A549 (cell line): ENCODE results near the gene PMEL. TPM values are rescaled to one million over a fixed set of nuclear protein-coding genes. Genes with fewer than 3 reads are reported as not detected.
A peak's percentile ranks its signal among the peaks of the same experiment; 100 is the strongest.
"Not testable (repeated sequence)": the region's sequence is repeated elsewhere in the genome, so short reads cannot be mapped to it uniquely, and the experiment has no call there.

Experiments
- ATAC-seq, 2 experiments: fragments of 200-7000 bp in 1 of 2; fragments of >200 bp in 1 of 2; cut with Nextera tagmentation in 1 of 2; cut with Tn5 transposase in 1 of 2; 3 replicates each; pipeline versions ENCODE4 v1.8.0 to v1.9.1; 2018 to 2020; ENCODE audit warnings: mild to moderate bottlenecking in 1 of 2, moderate library complexity in 1 of 2
- CTCF ChIA-PET: fragments of 300-600 bp; sonication (Branson Sonifier 250); formaldehyde crosslinking; extraction: SDS; loops from one replicate; lab custom pipeline; 2021; ENCODE audit warnings: antibody characterized with exemption, inconsistent platforms; lab: Yijun Ruan, JAX
- POLR2A ChIA-PET: fragments of 350-600 bp; formaldehyde crosslinking; extraction: SDS; loops from one replicate; lab custom pipeline; 2021; ENCODE audit warnings: antibody characterized with exemption, inconsistent platforms; lab: Yijun Ruan, JAX
- DNase-seq, 2 experiments: peaks; one replicate each; pipeline versions ENCODE4 v3.0.0 to v3.0.0-alpha.2; 2011 to 2016; ENCODE audit warnings: low read depth in 1 of 2, low spot score in 1 of 2
- FAIRE-seq: peaks from 2 replicates; lab custom pipeline; 2011; peaks lifted over from hg19 to GRCh38; lab: Jason Lieb, UNC
- H3K27ac ChIP-seq, 2 experiments: fragments of >200 bp; sonication (Bioruptor Twin); formaldehyde crosslinking; 3 replicates each; pipeline ENCODE4 v1.5.1; 2016 to 2017
- H3K4me1 ChIP-seq: fragments of >200 bp; sonication (Bioruptor Twin); formaldehyde crosslinking; 3 replicates; pipeline ENCODE4 v1.6.1; 2016
- H3K4me2 ChIP-seq: fragments of >200 bp; sonication (Bioruptor Twin); formaldehyde crosslinking; 3 replicates; pipeline ENCODE4 v1.6.1; 2016
- H3K4me3 ChIP-seq: fragments of >200 bp; sonication (Bioruptor Twin); formaldehyde crosslinking; 3 replicates; pipeline ENCODE4 v1.5.1; 2016
- H3K9me3 ChIP-seq: fragments of >200 bp; sonication (Bioruptor Twin); formaldehyde crosslinking; 3 replicates; pipeline ENCODE4 v1.6.1; 2016
- BCL3 ChIP-seq: fragments of >200 bp; sonication (Bioruptor Twin); formaldehyde crosslinking; IDR thresholded peaks from 3 replicates; pipeline ENCODE4 v1.6.1; 2016
- CEBPB ChIP-seq, 2 experiments: fragments of >200 bp in 1 of 2; sonication (Bioruptor Twin) in 1 of 2; formaldehyde crosslinking in 1 of 2; IDR thresholded peaks; 2 replicates each; pipeline ENCODE4 v1.6.1; 2012 to 2016
- CHD2 ChIP-seq: fragments of 150-350 bp; IDR thresholded peaks from 2 replicates; pipeline ENCODE4 v1.6.1; 2014; ENCODE audit warnings: low read length; ENCODE audit not compliant: partially characterized antibody
- CHD4 ChIP-seq: fragments of 200-600 bp; sonication (generic); IDR thresholded peaks from 2 replicates; pipeline ENCODE4 v1.6.1; 2016; ENCODE audit warnings: antibody characterized with exemption, mild to moderate bottlenecking, borderline replicate concordance
- E2F6 ChIP-seq: IDR thresholded peaks from 2 replicates; pipeline ENCODE4 v1.6.1; 2012; ENCODE audit warnings: low read depth, borderline replicate concordance
- EHMT2 ChIP-seq: fragments of 200-600 bp; sonication (generic); IDR thresholded peaks from 2 replicates; pipeline ENCODE4 v1.6.1; 2016; ENCODE audit warnings: antibody characterized with exemption, low read depth, mild to moderate bottlenecking, moderate library complexity
- FOSL2 ChIP-seq, 2 experiments: fragments of 450-650 bp in 1 of 2; fragments of >200 bp in 1 of 2; sonication (Bioruptor Twin) in 1 of 2; formaldehyde crosslinking; IDR thresholded peaks; 2 replicates each; pipeline versions ENCODE4 v1.5.0 to v1.6.1; 2016 to 2020; ENCODE audit warnings: mild to moderate bottlenecking in 1 of 2, moderate library complexity in 1 of 2
- GATA3 ChIP-seq: IDR thresholded peaks from 2 replicates; pipeline ENCODE4 v1.6.1; 2012; ENCODE audit warnings: borderline replicate concordance
- HOXA7 ChIP-seq: fragments of 250-450 bp; sonication (Bioruptor Pico); IDR thresholded peaks from 2 replicates; pipeline ENCODE4 v1.5.0; 2020; ENCODE audit warnings: mild to moderate bottlenecking, moderate library complexity
- JUN ChIP-seq, 2 experiments: fragments of >200 bp; sonication (Bioruptor Twin); formaldehyde crosslinking; IDR thresholded peaks; 2 replicates in 1 of 2; 3 replicates in 1 of 2; pipeline ENCODE4 v1.6.1; 2016 to 2017
- MAFK ChIP-seq: fragments of 450-650 bp; IDR thresholded peaks from 2 replicates; pipeline ENCODE4 v1.6.1; 2014; ENCODE audit not compliant: partially characterized antibody
- MAX ChIP-seq: IDR thresholded peaks from 2 replicates; pipeline ENCODE4 v1.6.1; 2012
- MAZ ChIP-seq: fragments of 150-350 bp; IDR thresholded peaks from 2 replicates; pipeline ENCODE4 v1.6.1; 2014; ENCODE audit warnings: antibody characterized with exemption, low read depth, low read length, borderline replicate concordance
- MYC ChIP-seq: IDR thresholded peaks from 2 replicates; pipeline ENCODE4 v1.6.1; 2012; ENCODE audit warnings: mild to moderate bottlenecking, inconsistent platforms, low read length, improper control_type of control experiment, borderline replicate concordance
- NFE2L2 ChIP-seq: fragments of 150-350 bp; conservative IDR thresholded peaks from 2 replicates; pipeline ENCODE4 v1.6.1; 2014; ENCODE audit warnings: low read length
- PBX3 ChIP-seq: IDR thresholded peaks from 2 replicates; pipeline ENCODE4 v1.6.1; 2012
- POLR2A ChIP-seq: IDR thresholded peaks from 2 replicates; pipeline ENCODE4 v1.6.1; 2012; ENCODE audit warnings: mild to moderate bottlenecking, low read length
- RCOR1 ChIP-seq: fragments of 150-350 bp; IDR thresholded peaks from 2 replicates; pipeline ENCODE4 v1.6.1; 2014; ENCODE audit warnings: antibody characterized with exemption, low read length, low read depth
- SMC3 ChIP-seq: fragments of >200 bp; sonication (Bioruptor Twin); formaldehyde crosslinking; IDR thresholded peaks from 3 replicates; pipeline ENCODE4 v1.6.1; 2018; ENCODE audit warnings: inconsistent platforms
- SREBF2 ChIP-seq: fragments of 450-650 bp; IDR thresholded peaks from 2 replicates; pipeline ENCODE4 v1.6.1; 2014; ENCODE audit warnings: mild to moderate bottlenecking, moderate library complexity
- TFCP2L1 ChIP-seq: fragments of 250-450 bp; sonication (Bioruptor Pico); IDR thresholded peaks from 2 replicates; pipeline ENCODE4 v1.5.0; 2021; ENCODE audit warnings: mild to moderate bottlenecking
- WGBS: methylation state at CpG from one replicate; pipeline ENCODE4 v1.1.6; 2017; ENCODE audit errors: missing lambda C conversion rate; 5-methylcytosine and 5-hydroxymethylcytosine counted together
- polyA plus RNA-seq, 4 experiments: library from polyadenylated mRNA; depleted of rRNA in 3 of 4; stranded (reverse); fragments of >200 nt; fragmentation: RNase III in 1 of 4; extraction: RNeasy Plus Mini Kit Qiagen cat#74134 plus additional on column Dnase treatment in 1 of 4; gene quantifications; 2 replicates in 3 of 4; 3 replicates in 1 of 4; pipeline ENCODE4 v1.2.3, GENCODE V29; 2011 to 2017

Gene PMEL
- polyA plus RNA-seq, 2 of the 4 experiments (the other 2 are of a cell fraction): 1.4 to 2.2 TPM

- H3K9me3 ChIP-seq: no peaks in the 10 kb centered on the region
- 94% methylated on average over 4 of the region's 4 CpGs for WGBS
- ATAC-seq: no peak
- CTCF ChIA-PET: interaction anchor here (1.0 to 9.8 kb wide), 6 partner anchors 8 to 237 kb away, joined by 3 to 96 read pairs (median 4); partner anchors contain the start of gene SUOX
- no peak for FAIRE-seq
- H3K4me1 ChIP-seq: no peaks in the 10 kb centered on the region
- H3K4me3 ChIP-seq: no peak overlapping the region
- no peak for DNase-seq
- POLR2A ChIA-PET: no interaction called here
- no peak for TF ChIP-seq MAX
- peak; percentile 86 for TF ChIP-seq MAFK
- no peak overlapping the region for H3K27ac ChIP-seq
- H3K4me2 ChIP-seq: no peak overlapping the region
These were observed 17.5 kb upstream of the PMEL start for GRCh38 chr12:55983232-55983842.

- no peak for TF ChIP-seq MAZ
- TF ChIP-seq GATA3: no peak
- TF ChIP-seq CHD2: no peak
- TF ChIP-seq JUN (IDR thresholded peaks at IDR 0.05): no peak
- no peak for TF ChIP-seq MAX
- TF ChIP-seq E2F6: no peak
- no peak for TF ChIP-seq MYC
- no peak for TF ChIP-seq EHMT2
- no peak for TF ChIP-seq SREBF2
- TF ChIP-seq MAFK: no peak
- TF ChIP-seq SMC3: no peak
- no peak for TF ChIP-seq CHD4
- TF ChIP-seq NFE2L2: no peak
- TF ChIP-seq, all 56 proteins: peak for 0
- ATAC-seq (no peak), DNase-seq (no peak), FAIRE-seq (no peak)
- 85% methylated on average over 3 of the region's 3 CpGs for WGBS
- CTCF ChIA-PET: interaction anchor here (1.0 to 9.8 kb wide), 10 partner anchors 9 to 243 kb away, joined by 3 to 96 read pairs (median 4); partner anchors contain the start of gene SUOX
- no peak overlapping the region for H3K27ac ChIP-seq
- POLR2A ChIA-PET: interaction anchor here (0.6 kb wide), 1 partner anchor 9 kb away, joined by 3 read pairs; the partner anchor contains the start of gene RAB5B
- no peaks in the 10 kb centered on the region for H3K4me1 ChIP-seq
- no peak overlapping the region for H3K4me2 ChIP-seq
- H3K4me3 ChIP-seq: no peak overlapping the region
- no peaks in the 10 kb centered on the region for H3K9me3 ChIP-seq
These were observed 16.6 kb upstream of the PMEL start for GRCh38 chr12:55982319-55982936.

GRCh38 chr12:55981882-55982281 is 16.0 kb upstream of the PMEL start:
- H3K4me1 ChIP-seq, FAIRE-seq, H3K9me3 ChIP-seq, H3K4me3 ChIP-seq, DNase-seq, H3K27ac ChIP-seq, H3K4me2 ChIP-seq, POLR2A ChIA-PET, ATAC-seq: not testable (repeated sequence)
- CTCF ChIA-PET: interaction anchor here (0.6 to 9.8 kb wide), 8 partner anchors 8 to 243 kb away, joined by 3 to 96 read pairs (median 4); partner anchors contain the start of genes RAB5B and SUOX
- WGBS: 81% methylated on average over 5 of the region's 5 CpGs

- ATAC-seq (no peak), DNase-seq (no peak), FAIRE-seq (no peak)
- no peak overlapping the region for H3K4me2 ChIP-seq
- no peaks in the 10 kb centered on the region for H3K9me3 ChIP-seq
- CTCF ChIA-PET: interaction anchor here (0.8 to 9.8 kb wide), 2 partner anchors 19 to 51 kb away, joined by 3 to 96 read pairs; partner anchors contain the start of gene SUOX
- peaks cover 6% of the 10 kb centered on the region; the same call in 1 of the 3 replicates for H3K4me1 ChIP-seq
- no peak overlapping the region for H3K27ac ChIP-seq
- WGBS: 96% methylated on average over 3 of the region's 3 CpGs
- no peak for TF ChIP-seq PBX3
- no peak for TF ChIP-seq MYC
- no peak for TF ChIP-seq HOXA7 (CRISPR knock-in tag)
- no peak for TF ChIP-seq TFCP2L1 (CRISPR knock-in tag)
- TF ChIP-seq CEBPB (IDR thresholded peaks at IDR 0.05): no peak
- no peak for TF ChIP-seq FOSL2 (IDR thresholded peaks at IDR 0.05)
- TF ChIP-seq FOSL2 (CRISPR knock-in tag; IDR thresholded peaks at IDR 0.05): no peak
- no peak for TF ChIP-seq POLR2A
- no peak for TF ChIP-seq RCOR1
- TF ChIP-seq BCL3: no peak
- TF ChIP-seq, all 56 proteins: peak for 0
- POLR2A ChIA-PET: no interaction called here
- H3K4me3 ChIP-seq: no peak overlapping the region
These were observed 13.2 kb upstream of the PMEL start for GRCh38 chr12:55979069-55979468.
